HEK293 (cell line): ENCODE measurements around the gene LIN37.

Source experiments
- HOXD13 ChIP-seq: sonication (generic); formaldehyde crosslinking; IDR thresholded peaks from 2 replicates; pipeline ENCODE4 v1.8.0; 2022; ENCODE audit warnings: missing genetic modification reagents, borderline replicate concordance
- KLF1 ChIP-seq: fragments of 450-650 bp; formaldehyde crosslinking; IDR thresholded peaks from 2 replicates; pipeline ENCODE4 v1.5.1; 2016; ENCODE audit warnings: missing biosample characterization, missing genetic modification characterization
- PRDM1 ChIP-seq: fragments of 450-650 bp; formaldehyde crosslinking; IDR thresholded peaks from 2 replicates; pipeline ENCODE4; 2016; ENCODE audit warnings: missing biosample characterization, missing genetic modification characterization
- SETDB1 ChIP-seq: IDR thresholded peaks from one replicate; pipeline ENCODE4 v1.6.1; 2017; ENCODE audit warnings: mild to moderate bottlenecking, low read length, moderate library complexity, mixed read lengths; ENCODE audit not compliant: insufficient read length
- SP2 ChIP-seq: fragments of 450-650 bp; formaldehyde crosslinking; IDR thresholded peaks from 2 replicates; pipeline ENCODE4 v1.5.1; 2016; ENCODE audit warnings: missing biosample characterization, missing genetic modification characterization
- SP7 ChIP-seq: fragments of 450-650 bp; formaldehyde crosslinking; IDR thresholded peaks from 2 replicates; pipeline ENCODE4 v1.5.1; 2016; ENCODE audit warnings: missing biosample characterization, missing genetic modification characterization
- ZBTB7A ChIP-seq: fragments of 450-650 bp; formaldehyde crosslinking; IDR thresholded peaks from 2 replicates; pipeline ENCODE4 v1.5.1; 2016; ENCODE audit warnings: low read depth, missing biosample characterization, missing genetic modification characterization
- ZNF140 ChIP-seq: fragments of 450-650 bp; formaldehyde crosslinking; IDR thresholded peaks from 2 replicates; pipeline ENCODE4 v1.5.1; 2016; ENCODE audit warnings: missing biosample characterization, missing genetic modification characterization
- ZNF155 ChIP-seq: fragments of 450-650 bp; formaldehyde crosslinking; IDR thresholded peaks from 2 replicates; pipeline ENCODE4 v1.5.1; 2016; ENCODE audit warnings: missing biosample characterization, missing genetic modification characterization
- ZNF175 ChIP-seq: fragments of 450-650 bp; formaldehyde crosslinking; IDR thresholded peaks from 2 replicates; pipeline ENCODE4 v1.5.1; 2016; ENCODE audit warnings: missing biosample characterization, missing genetic modification characterization
- ZNF19 ChIP-seq: fragments of 450-650 bp; formaldehyde crosslinking; IDR thresholded peaks from 2 replicates; pipeline ENCODE4; 2016; ENCODE audit warnings: missing biosample characterization, missing genetic modification characterization, low read depth
- ZNF202 ChIP-seq: fragments of 450-650 bp; formaldehyde crosslinking; IDR thresholded peaks from 2 replicates; pipeline ENCODE4 v1.5.1; 2016; ENCODE audit warnings: missing biosample characterization, missing genetic modification characterization, borderline replicate concordance
- ZNF335 ChIP-seq: fragments of 450-650 bp; formaldehyde crosslinking; conservative IDR thresholded peaks from 2 replicates; pipeline ENCODE4 v1.5.1; 2016; ENCODE audit warnings: missing biosample characterization, missing genetic modification characterization
- ZNF341 ChIP-seq: fragments of 450-650 bp; formaldehyde crosslinking; IDR thresholded peaks from 2 replicates; pipeline ENCODE4; 2016; ENCODE audit warnings: low read depth, missing biosample characterization, missing genetic modification characterization
- ZNF558 ChIP-seq: fragments of 450-650 bp; formaldehyde crosslinking; IDR thresholded peaks from 2 replicates; pipeline ENCODE4 v1.5.1; 2016; ENCODE audit warnings: missing biosample characterization, missing genetic modification characterization
- ZNF623 ChIP-seq: fragments of 450-650 bp; formaldehyde crosslinking; IDR thresholded peaks from 2 replicates; pipeline ENCODE4 v1.5.1; 2016; ENCODE audit warnings: missing biosample characterization, missing genetic modification characterization
- ZNF626 ChIP-seq: fragments of 450-650 bp; sonication (Bioruptor Pico); formaldehyde crosslinking; IDR thresholded peaks from 2 replicates; pipeline ENCODE4 v1.5.1; 2018; ENCODE audit warnings: missing biosample characterization, missing genetic modification characterization, inconsistent platforms
- ZNF677 ChIP-seq: fragments of 450-650 bp; IDR thresholded peaks from 2 replicates; pipeline ENCODE4 v1.5.0; 2018; ENCODE audit warnings: missing biosample characterization, mild to moderate bottlenecking, missing genetic modification characterization, moderate library complexity
- ZNF707 ChIP-seq: fragments of 450-650 bp; formaldehyde crosslinking; IDR thresholded peaks from 2 replicates; pipeline ENCODE4 v1.5.1; 2016; ENCODE audit warnings: missing biosample characterization, missing genetic modification characterization
- ZNF785 ChIP-seq: fragments of 450-650 bp; formaldehyde crosslinking; IDR thresholded peaks from 2 replicates; pipeline ENCODE4 v1.5.1; 2016; ENCODE audit warnings: missing biosample characterization, missing genetic modification characterization
- ZNF830 ChIP-seq: fragments of 450-650 bp; IDR thresholded peaks from 2 replicates; pipeline ENCODE4 v1.5.0; 2018; ENCODE audit warnings: missing biosample characterization, missing genetic modification characterization, low read depth, mild to moderate bottlenecking, moderate library complexity
- TF ChIP-seq, protein P1 (sequence below): sonication (generic); formaldehyde crosslinking; IDR thresholded peaks from 2 replicates; pipeline ENCODE4 v1.8.1; 2022; ENCODE audit warnings: mild to moderate bottlenecking, moderate library complexity, missing genetic modification reagents
- TF ChIP-seq, protein P2 (sequence below): fragments of 450-650 bp; formaldehyde crosslinking; IDR thresholded peaks from 2 replicates; pipeline ENCODE4 v1.5.1; 2016; ENCODE audit warnings: missing biosample characterization, missing genetic modification characterization
- TF ChIP-seq, protein P3 (sequence below): fragments of 450-650 bp; formaldehyde crosslinking; IDR thresholded peaks from 2 replicates; pipeline ENCODE4 v1.5.1; 2016; ENCODE audit warnings: missing biosample characterization, missing genetic modification characterization, borderline replicate concordance
- TF ChIP-seq, protein P4 (sequence below): fragments of 450-650 bp; formaldehyde crosslinking; IDR thresholded peaks from 2 replicates; pipeline ENCODE4 v1.5.1; 2016; ENCODE audit warnings: missing biosample characterization, missing genetic modification characterization
- TF ChIP-seq, protein P5 (sequence below): fragments of 450-650 bp; formaldehyde crosslinking; IDR thresholded peaks from 2 replicates; pipeline ENCODE4 v1.5.1; 2016; ENCODE audit warnings: missing biosample characterization, missing genetic modification characterization
- TF ChIP-seq, protein P6 (sequence below): fragments of 450-650 bp; formaldehyde crosslinking; IDR thresholded peaks from 2 replicates; pipeline ENCODE4; 2016; ENCODE audit warnings: missing biosample characterization, missing genetic modification characterization

Gene LIN37

DNA sequence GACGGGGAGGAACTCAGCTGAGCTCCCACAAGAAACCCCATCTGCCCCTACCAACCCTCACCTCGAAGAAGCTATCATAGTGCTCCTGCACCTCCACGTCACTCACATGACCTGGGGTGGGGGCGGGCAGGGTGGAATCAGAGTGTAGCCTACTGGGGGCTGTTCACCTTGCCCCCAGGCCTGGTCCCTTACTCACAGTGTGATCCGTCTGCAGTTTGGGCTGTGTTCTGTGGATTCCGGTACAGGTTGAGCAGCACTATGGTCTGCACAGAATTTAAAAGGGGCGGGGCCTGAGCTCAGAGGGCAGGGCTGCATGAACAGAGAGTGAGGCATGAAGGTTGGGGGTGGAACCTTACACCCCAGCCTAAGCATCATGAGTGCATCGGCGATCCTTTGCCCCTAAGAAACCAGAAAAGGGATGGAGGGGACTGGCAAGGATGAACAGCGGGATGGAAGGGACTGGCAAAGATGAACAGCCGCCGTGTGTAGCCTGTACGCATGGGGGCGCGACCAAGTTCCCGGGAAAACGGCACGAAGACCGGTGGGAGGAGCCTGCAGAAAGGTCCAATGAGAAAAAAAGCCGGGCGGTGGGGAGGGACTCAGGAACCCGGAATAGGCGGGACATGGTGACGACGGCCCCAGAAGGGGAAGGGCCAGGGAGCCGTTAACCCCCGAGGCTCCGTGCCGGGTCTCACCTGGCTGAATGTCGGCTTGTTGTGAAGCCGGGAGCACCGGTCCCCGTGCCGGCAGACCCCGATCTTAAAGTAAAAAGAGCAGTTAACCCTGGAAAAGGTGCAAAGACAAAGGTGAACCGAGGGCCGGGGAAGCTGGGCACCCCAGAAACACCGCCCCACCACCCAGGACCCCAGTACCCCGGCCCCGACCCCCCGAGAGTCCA, 3.7 kb upstream of the LIN37 start (continued):
- TF ChIP-seq, protein P1, sequence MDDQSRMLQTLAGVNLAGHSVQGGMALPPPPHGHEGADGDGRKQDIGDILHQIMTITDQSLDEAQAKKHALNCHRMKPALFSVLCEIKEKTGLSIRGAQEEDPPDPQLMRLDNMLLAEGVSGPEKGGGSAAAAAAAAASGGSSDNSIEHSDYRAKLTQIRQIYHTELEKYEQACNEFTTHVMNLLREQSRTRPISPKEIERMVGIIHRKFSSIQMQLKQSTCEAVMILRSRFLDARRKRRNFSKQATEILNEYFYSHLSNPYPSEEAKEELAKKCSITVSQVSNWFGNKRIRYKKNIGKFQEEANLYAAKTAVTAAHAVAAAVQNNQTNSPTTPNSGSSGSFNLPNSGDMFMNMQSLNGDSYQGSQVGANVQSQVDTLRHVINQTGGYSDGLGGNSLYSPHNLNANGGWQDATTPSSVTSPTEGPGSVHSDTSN (CRISPR knock-in tag) = no peak
- TF ChIP-seq ZNF626 (tag by site-specific recombination) (no peak), ZNF175 (tag by site-specific recombination) (no peak), ZNF341 (tag by site-specific recombination) (peak; percentile 99), ZNF140 (tag by site-specific recombination) (no peak), ZNF202 (tag by site-specific recombination) (no peak), SP7 (peak; percentile 73), ZNF677 (tag by site-specific recombination) (no peak), ZNF335 (peak; percentile 94), ZNF558 (tag by site-specific recombination) (no peak), ZBTB7A (0 out of 2 replicates have a peak, but pooled peaks have one; percentile 18), HOXD13 (CRISPR knock-in tag) (no peak), ZNF707 (tag by site-specific recombination) (no peak), SETDB1 (no peak), ZNF19 (tag by site-specific recombination) (no peak), KLF1 (peak; percentile 14; the same call in 1 of the 2 replicates), ZNF830 (tag by site-specific recombination) (no peak), ZNF623 (no peak), SP2 (tag by site-specific recombination) (peak; percentile 99), ZNF155 (no peak), ZNF785 (tag by site-specific recombination) (no peak), PRDM1 (tag by site-specific recombination) (no peak)
- TF ChIP-seq, protein P2, sequence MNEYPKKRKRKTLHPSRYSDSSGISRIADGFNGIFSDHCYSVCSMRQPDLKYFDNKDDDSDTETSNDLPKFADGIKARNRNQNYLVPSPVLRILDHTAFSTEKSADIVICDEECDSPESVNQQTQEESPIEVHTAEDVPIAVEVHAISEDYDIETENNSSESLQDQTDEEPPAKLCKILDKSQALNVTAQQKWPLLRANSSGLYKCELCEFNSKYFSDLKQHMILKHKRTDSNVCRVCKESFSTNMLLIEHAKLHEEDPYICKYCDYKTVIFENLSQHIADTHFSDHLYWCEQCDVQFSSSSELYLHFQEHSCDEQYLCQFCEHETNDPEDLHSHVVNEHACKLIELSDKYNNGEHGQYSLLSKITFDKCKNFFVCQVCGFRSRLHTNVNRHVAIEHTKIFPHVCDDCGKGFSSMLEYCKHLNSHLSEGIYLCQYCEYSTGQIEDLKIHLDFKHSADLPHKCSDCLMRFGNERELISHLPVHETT = peak; percentile 70
- TF ChIP-seq, protein P3, sequence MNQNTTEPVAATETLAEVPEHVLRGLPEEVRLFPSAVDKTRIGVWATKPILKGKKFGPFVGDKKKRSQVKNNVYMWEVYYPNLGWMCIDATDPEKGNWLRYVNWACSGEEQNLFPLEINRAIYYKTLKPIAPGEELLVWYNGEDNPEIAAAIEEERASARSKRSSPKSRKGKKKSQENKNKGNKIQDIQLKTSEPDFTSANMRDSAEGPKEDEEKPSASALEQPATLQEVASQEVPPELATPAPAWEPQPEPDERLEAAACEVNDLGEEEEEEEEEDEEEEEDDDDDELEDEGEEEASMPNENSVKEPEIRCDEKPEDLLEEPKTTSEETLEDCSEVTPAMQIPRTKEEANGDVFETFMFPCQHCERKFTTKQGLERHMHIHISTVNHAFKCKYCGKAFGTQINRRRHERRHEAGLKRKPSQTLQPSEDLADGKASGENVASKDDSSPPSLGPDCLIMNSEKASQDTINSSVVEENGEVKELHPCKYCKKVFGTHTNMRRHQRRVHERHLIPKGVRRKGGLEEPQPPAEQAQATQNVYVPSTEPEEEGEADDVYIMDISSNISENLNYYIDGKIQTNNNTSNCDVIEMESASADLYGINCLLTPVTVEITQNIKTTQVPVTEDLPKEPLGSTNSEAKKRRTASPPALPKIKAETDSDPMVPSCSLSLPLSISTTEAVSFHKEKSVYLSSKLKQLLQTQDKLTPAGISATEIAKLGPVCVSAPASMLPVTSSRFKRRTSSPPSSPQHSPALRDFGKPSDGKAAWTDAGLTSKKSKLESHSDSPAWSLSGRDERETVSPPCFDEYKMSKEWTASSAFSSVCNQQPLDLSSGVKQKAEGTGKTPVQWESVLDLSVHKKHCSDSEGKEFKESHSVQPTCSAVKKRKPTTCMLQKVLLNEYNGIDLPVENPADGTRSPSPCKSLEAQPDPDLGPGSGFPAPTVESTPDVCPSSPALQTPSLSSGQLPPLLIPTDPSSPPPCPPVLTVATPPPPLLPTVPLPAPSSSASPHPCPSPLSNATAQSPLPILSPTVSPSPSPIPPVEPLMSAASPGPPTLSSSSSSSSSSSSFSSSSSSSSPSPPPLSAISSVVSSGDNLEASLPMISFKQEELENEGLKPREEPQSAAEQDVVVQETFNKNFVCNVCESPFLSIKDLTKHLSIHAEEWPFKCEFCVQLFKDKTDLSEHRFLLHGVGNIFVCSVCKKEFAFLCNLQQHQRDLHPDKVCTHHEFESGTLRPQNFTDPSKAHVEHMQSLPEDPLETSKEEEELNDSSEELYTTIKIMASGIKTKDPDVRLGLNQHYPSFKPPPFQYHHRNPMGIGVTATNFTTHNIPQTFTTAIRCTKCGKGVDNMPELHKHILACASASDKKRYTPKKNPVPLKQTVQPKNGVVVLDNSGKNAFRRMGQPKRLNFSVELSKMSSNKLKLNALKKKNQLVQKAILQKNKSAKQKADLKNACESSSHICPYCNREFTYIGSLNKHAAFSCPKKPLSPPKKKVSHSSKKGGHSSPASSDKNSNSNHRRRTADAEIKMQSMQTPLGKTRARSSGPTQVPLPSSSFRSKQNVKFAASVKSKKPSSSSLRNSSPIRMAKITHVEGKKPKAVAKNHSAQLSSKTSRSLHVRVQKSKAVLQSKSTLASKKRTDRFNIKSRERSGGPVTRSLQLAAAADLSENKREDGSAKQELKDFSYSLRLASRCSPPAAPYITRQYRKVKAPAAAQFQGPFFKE = no peak
- TF ChIP-seq, protein P4, sequence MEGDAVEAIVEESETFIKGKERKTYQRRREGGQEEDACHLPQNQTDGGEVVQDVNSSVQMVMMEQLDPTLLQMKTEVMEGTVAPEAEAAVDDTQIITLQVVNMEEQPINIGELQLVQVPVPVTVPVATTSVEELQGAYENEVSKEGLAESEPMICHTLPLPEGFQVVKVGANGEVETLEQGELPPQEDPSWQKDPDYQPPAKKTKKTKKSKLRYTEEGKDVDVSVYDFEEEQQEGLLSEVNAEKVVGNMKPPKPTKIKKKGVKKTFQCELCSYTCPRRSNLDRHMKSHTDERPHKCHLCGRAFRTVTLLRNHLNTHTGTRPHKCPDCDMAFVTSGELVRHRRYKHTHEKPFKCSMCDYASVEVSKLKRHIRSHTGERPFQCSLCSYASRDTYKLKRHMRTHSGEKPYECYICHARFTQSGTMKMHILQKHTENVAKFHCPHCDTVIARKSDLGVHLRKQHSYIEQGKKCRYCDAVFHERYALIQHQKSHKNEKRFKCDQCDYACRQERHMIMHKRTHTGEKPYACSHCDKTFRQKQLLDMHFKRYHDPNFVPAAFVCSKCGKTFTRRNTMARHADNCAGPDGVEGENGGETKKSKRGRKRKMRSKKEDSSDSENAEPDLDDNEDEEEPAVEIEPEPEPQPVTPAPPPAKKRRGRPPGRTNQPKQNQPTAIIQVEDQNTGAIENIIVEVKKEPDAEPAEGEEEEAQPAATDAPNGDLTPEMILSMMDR (tag by site-specific recombination) = peak; percentile 94
- TF ChIP-seq, protein P5, sequence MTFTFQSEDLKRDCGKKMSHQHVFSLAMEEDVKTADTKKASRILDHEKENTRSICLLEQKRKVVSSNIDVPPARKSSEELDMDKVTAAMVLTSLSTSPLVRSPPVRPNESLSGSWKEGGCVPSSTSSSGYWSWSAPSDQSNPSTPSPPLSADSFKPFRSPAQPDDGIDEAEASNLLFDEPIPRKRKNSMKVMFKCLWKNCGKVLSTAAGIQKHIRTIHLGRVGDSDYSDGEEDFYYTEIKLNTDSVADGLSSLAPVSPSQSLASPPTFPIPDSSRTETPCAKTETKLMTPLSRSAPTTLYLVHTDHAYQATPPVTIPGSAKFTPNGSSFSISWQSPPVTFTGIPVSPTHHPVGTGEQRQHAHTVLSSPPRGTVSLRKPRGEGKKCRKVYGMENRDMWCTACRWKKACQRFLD (tag by site-specific recombination) = peak; percentile 83; the same call in 1 of the 2 replicates
- TF ChIP-seq, protein P6, sequence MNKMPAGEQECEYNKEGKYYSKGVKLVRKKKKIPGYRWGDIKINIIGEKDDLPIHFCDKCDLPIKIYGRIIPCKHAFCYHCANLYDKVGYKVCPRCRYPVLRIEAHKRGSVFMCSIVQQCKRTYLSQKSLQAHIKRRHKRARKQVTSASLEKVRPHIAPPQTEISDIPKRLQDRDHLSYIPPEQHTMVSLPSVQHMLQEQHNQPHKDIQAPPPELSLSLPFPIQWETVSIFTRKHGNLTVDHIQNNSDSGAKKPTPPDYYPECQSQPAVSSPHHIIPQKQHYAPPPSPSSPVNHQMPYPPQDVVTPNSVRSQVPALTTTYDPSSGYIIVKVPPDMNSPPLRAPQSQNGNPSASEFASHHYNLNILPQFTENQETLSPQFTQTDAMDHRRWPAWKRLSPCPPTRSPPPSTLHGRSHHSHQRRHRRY (tag by site-specific recombination) = 0 out of 2 replicates have a peak, but pooled peaks have one; percentile 14
